Smooth muscle cell of the brain vasculature (primary cell): Measurements from ENCODE around the gene LRP11.
A peak's percentile ranks its signal among the peaks of the same experiment; 100 is the strongest.
"Not testable (repeated sequence)": the region's sequence is repeated elsewhere in the genome, so short reads cannot be mapped to it uniquely, and the experiment has no call there.

ENCODE experiments used
- DNase-seq: peaks from one replicate; pipeline ENCODE4 v3.0.0-alpha.2; 2012; ENCODE audit warnings: low read depth, low spot score

Gene LRP11

GRCh38 chr6:149869275-149869892 lies 5.2 kb upstream of the LRP11 start:
- no peak for DNase-seq

GRCh38 chr6:149867876-149868640 lies 3.9 kb upstream of the LRP11 start:
- DNase-seq: no peak

GRCh38 chr6:149864578-149865535 lies 698 bp upstream of the LRP11 start:
- DNase-seq: no peak

GRCh38 chr6:149862922-149863697 lies 1.0 kb downstream of the LRP11 start:
- no peak for DNase-seq

GRCh38 chr6:149862424-149862738 lies 1.8 kb downstream of the LRP11 start:
- DNase-seq: not testable (repeated sequence)

GRCh38 chr6:149861603-149862423 lies 2.3 kb downstream of the LRP11 start:
- no peak for DNase-seq

GRCh38 chr6:149860834-149861602 lies 3.1 kb downstream of the LRP11 start:
- no peak for DNase-seq

- no peak for DNase-seq
Measured at GRCh38 chr6:149860513-149860833, 3.7 kb downstream of the LRP11 start.

- DNase-seq: no peak
Measured at GRCh38 chr6:149859938-149860337, 4.2 kb downstream of the LRP11 start.

- DNase-seq: no peak
Measured at GRCh38 chr6:149859368-149859767, 4.8 kb downstream of the LRP11 start.

- DNase-seq: no peak
Measured at GRCh38 chr6:149857541-149857940, 6.6 kb downstream of the LRP11 start.

- no peak for DNase-seq
Measured at GRCh38 chr6:149856256-149856994, 7.7 kb downstream of the LRP11 start.

- no peak for DNase-seq
Measured at GRCh38 chr6:149855741-149856140, 8.4 kb downstream of the LRP11 start.

GRCh38 chr6:149855040-149855654 lies 9.0 kb downstream of the LRP11 start:
- DNase-seq: peak; percentile 43

GRCh38 chr6:149854532-149854931 lies 9.6 kb downstream of the LRP11 start:
- DNase-seq: no peak

GRCh38 chr6:149854017-149854416 lies 10.1 kb downstream of the LRP11 start:
- DNase-seq: not testable (repeated sequence)

- DNase-seq: no peak
Measured at GRCh38 chr6:149852881-149853280, 11.3 kb downstream of the LRP11 start.

GRCh38 chr6:149852180-149852579 lies 12.0 kb downstream of the LRP11 start:
- no peak for DNase-seq
